H7 (cell line): ENCODE results near the gene FAM25C. TPM values are rescaled to one million over a fixed set of nuclear protein-coding genes. Genes with fewer than 3 reads are reported as not detected.
"Not testable (repeated sequence)": the region's sequence is repeated elsewhere in the genome, so short reads cannot be mapped to it uniquely, and the experiment has no call there.

Source experiments
- DNase-seq: peaks from one replicate; pipeline ENCODE4 v3.0.0; 2012
- H3K27me3 ChIP-seq: 2 replicates; pipeline ENCODE4 v1.6.0; 2011; ENCODE audit warnings: mild to moderate bottlenecking, low read length; ENCODE audit not compliant: control insufficient read depth, insufficient read depth
- H3K36me3 ChIP-seq: replicated peaks from 2 replicates; pipeline ENCODE4 v1.5.1; 2011; ENCODE audit warnings: low read length; ENCODE audit not compliant: control insufficient read depth, insufficient read depth
- H3K4me3 ChIP-seq: 2 replicates; pipeline ENCODE4 v1.5.1; 2011; ENCODE audit warnings: low read depth, mild to moderate bottlenecking, control low read depth, low read length, moderate library complexity; ENCODE audit not compliant: insufficient read depth
- total RNA-seq: library from RNA; depleted of rRNA; stranded (reverse); fragments of >200 nt; shearing (Covaris generic); gene quantifications from 2 replicates; pipeline ENCODE4 v1.2.3, GENCODE V29; 2014; rRNA removed

The FAM25C gene
- total RNA-seq = not detected in 2 replicates

DNA sequence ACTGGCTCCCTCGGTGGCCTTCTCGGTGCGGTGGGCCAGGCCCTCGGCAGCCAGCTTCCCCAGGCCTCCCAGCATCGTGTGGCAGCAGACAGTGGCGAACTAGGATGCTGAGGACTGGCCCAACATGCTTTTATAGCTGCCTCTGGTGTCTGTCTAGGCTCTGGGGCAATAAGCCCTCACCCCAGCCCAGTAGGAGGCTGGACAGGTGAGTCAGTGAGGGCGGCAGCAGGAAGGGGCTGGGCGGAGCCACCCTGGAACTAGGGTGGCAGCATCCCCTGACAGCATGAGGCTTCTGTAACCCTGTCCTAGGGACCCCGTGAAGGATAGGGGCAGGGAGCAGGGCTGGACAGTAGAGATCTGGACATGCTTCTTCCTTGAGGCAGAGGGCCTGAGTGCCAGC, at the start of gene FAM25C:
TSS of gene FAM25C (minus strand) at position 101 of the 400 bp plus-strand sequence. CDS start at position 75, 26 bp downstream.
- not testable (repeated sequence) for H3K36me3 ChIP-seq, DNase-seq, H3K27me3 ChIP-seq, H3K4me3 ChIP-seq

DNA sequence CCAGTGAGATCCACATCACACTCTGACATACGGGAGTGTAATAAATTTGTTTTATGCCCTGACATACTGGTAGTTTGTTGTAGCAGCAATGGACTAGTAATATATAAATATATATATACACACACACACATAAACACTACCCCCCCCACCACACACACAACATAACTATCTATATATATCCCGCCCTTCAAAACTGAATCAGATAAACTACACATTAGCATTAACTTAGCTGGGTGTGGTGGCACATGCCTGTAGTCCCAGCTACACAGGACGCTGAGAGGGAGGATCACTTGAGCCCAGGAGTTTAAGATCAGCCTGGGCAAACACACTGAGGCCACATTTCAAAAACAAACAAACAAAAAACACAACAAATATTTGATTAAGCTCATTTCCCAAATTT, 45.0 kb upstream of the FAM25C start:
- H3K4me3 ChIP-seq, H3K27me3 ChIP-seq, H3K36me3 ChIP-seq, DNase-seq: not testable (repeated sequence)

DNA sequence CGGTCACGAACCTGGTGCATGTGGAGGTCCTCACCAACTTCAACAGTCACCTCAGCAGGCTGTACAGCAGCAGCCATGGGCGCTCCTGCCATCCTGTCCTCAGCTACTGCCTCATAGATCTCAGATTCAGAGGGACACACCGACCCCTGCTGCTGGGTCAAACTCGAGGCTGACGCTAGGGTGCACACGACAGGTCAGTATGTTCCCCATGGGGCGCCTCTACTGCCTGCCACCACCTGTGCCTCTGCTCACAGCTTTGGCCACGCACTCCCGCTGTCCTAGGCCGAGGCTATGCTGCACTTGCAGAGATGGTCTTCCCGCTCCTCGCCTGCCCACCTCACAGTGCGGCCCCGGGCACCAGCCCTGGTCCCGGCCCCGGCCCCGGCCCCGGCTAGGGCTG, 31.8 kb upstream of the FAM25C start:
- H3K27me3 ChIP-seq, H3K4me3 ChIP-seq, DNase-seq, H3K36me3 ChIP-seq: not testable (repeated sequence)

DNA sequence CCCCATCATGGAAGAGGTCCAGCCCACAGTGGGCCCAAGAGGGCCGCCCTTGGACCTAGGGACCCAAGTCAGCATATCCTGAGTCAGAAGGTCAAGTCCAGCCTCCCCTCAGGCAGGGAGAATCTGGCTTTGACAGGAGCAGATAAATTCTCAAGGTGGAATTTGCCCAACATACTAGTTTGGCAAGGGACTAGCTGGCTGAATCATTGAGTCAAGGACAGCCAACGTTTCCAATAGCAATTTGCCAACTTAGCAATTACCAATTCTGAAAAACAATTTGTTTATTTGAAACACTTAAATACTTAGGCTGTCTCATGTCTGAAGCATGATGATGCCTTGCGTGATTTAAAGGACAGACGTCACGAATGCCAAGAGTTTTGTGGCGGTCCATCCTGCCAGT, 2.7 kb upstream of the FAM25C start:
- H3K27me3 ChIP-seq, H3K4me3 ChIP-seq, H3K36me3 ChIP-seq, DNase-seq: not testable (repeated sequence)

DNA sequence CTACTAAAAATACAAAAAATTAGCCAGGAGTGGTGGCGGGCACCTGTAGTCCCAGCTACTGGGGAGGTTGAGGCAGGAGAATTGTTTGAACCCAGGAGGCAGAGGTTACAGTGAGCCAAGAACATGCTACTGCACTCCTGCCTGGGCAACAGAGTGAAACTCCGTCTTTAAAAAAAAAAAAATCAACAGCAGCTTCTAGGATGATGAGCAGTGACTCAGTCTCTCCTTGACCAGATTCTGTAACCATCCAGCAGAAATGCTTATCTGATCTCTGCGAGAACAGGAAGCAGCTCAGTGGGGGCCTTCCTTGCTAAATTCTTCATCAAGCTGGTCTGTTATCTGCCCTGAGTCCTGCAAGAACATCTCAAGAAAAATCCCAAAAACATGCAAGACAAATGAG, 5.5 kb downstream of the FAM25C start:
- DNase-seq, H3K36me3 ChIP-seq, H3K27me3 ChIP-seq, H3K4me3 ChIP-seq: not testable (repeated sequence)

DNA sequence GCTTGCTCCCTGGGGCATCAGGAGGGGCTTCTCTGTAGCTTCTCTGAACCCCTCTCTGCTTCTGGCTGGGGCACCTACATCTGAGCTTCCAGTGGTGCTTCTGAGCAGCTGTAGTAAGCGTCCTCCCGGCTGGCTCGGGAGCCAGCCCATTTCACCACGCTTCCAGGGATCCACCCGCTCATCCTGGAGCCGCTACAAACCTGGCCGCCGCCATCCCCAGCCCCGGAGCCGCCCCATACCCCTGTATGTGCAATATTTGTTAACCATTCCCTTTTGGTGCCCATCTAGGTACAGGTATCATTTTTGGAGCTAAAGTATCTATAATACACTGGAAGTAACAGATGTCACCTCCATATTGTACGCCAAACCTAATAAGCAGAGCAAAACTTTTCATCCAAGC, 7.0 kb downstream of the FAM25C start:
- H3K4me3 ChIP-seq, H3K27me3 ChIP-seq, H3K36me3 ChIP-seq: not testable (repeated sequence)
- DNase-seq = peak; percentile 2

DNA sequence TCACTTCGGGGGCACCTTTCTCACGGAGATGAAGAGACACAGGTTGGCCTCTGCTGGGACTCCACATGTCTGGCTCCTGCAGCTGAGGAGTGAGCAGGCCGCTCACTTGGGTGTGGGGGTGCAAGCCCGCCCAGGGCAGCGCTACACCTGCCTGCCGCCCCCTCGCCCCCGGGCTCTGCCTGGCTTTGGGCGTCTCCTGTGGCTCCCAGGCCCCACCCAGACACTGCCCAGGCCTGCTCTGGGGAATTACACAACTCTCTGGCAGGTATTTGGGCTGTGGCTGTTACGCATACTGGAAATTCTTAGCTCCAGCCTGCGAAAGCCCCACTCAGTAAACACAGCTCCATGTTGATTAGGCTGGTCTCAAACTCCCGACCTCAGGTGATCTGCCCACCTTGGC, 7.9 kb downstream of the FAM25C start:
- not testable (repeated sequence) for H3K27me3 ChIP-seq, H3K36me3 ChIP-seq, DNase-seq, H3K4me3 ChIP-seq

DNA sequence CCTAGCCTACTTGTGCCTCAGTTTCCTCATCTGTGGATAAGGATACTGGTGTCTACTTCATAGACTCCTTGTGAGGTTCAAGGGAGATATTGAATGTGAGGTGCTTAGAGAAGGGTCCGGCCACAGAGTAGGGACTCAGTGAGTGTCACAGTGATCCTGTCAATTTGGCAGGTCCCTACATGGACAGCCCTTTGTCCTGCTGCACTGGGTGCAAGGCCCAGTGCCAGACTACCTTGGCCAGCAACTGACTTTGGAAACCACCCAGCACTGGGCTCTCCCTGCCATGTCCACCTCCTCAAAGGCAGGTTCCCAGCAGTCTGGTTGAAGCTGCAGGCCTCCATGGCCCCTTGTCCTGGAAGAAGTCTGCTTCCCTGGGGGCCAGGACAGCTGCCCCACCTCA, 9.5 kb downstream of the FAM25C start:
- not testable (repeated sequence) for H3K36me3 ChIP-seq, H3K4me3 ChIP-seq, DNase-seq, H3K27me3 ChIP-seq

DNA sequence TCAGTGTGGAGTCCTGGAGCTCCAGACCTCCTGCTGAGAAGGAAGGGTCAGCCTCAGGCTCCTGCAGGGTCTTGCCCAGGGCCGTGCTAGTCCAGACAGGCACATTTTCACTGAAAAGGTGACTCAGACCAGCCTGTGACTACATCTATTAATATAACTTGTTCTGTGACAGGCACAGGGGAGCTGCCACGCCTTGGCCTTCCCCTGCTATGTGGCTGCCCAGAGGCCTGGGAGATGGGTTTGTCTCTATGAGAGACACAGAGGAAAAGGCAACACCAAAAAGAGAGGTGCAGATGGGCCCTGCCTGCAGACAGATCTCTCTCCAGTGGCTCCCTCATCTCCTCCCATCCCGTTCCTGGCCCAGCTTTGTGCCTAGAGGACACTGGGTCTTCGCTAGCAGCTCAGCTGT, 10.0 kb downstream of the FAM25C start:
- not testable (repeated sequence) for H3K4me3 ChIP-seq, DNase-seq, H3K36me3 ChIP-seq, H3K27me3 ChIP-seq

DNA sequence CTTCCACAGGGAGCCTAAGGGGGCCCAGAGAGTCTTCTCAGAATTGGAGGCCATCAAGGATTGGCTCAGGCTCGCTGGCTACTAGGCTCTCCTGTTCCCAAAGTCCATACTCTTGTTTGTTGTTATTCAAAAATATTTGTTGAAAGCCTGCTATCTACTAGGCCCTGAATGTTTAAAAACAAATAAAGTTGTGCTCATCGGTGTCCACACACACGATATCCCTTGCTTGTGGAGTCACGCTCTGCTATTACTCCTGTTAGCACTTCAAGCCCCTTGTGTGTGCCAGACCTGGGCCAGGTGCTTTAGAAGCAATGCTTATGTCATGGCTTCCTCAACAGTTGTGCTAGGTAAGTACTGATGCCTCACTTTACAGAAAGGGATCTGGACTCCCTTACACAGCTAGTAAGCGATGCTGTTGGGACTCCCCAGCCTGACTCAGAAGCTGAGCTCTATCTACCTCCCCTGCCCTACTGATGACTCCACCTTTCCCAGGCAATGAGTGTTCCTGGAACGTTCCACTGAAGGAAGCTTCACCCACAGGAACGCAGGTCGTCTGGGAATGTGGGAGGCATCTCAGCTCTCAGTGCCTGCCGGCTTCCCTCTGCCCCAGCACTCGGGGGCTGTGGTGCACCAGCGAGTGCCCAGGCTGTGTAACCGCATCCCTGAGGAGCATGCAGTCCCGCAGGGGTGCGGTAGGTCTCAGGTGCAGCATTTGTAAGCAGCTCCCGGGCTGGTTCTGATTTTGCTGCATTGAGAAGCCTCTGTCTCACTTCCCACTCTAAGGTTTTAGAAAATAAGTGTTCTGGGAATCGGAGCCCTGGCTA, 10.7 kb downstream of the FAM25C start:
- H3K27me3 ChIP-seq, DNase-seq, H3K4me3 ChIP-seq, H3K36me3 ChIP-seq: not testable (repeated sequence)

DNA sequence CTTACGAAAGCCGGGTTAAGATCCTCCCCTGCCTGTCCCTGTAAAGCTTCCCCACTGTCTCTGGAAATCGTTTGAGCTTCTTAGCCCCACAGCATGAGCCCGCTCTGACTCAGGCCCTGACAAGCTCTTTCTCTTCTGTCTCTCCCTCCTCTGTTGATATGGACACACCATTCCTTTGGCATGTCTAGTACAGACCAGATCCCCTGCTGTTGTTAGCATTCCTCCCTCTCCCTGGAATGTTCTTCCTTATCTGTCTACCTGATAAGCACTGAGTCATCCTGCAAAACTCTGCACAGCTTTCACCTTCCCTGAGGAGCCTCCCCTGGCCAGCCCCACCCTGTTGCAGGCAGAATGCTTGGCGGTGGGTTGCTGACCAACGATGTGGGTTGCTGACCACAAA, 11.6 kb downstream of the FAM25C start:
- DNase-seq, H3K27me3 ChIP-seq, H3K36me3 ChIP-seq, H3K4me3 ChIP-seq: not testable (repeated sequence)

DNA sequence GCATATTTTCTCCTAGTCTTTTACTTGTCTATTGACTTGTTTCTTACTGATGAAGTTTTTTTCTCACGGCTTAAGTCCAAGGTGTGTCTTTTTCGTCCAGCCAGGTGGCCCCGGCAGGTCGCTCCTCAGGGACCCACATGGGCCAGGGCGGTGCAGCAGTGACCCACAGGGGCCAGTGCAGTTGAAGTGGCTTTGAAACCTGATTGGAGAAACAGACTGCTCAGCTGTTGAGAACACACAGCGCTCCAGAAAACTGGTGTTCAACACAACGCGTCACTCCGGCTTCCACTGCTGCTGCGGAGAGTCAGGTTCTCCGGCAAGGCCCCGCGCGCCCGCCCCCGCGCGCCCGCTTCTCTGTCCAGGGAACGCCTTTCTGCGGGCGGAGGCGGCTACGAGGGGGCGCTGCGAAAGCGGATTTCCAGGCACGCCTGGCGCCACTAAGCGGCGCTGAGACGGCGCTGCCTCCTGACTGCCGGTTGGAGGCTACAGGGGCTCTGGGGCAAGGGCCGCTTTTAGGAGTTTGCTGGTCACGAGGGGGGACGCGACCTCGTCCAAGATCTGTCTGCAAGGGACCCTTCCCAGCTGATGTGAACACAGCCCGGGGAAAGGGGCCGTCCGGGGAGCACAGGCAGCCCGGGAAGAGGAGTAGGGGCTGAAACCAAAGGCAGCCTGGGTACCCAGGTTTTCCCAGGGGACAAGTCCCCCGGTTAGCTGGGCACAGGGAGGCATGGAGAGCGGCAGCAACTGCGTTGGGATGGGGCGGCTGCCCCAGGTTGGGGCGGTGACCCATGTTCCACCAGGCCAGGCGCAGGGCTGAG, 13.0 kb downstream of the FAM25C start:
- H3K4me3 ChIP-seq, H3K36me3 ChIP-seq, DNase-seq, H3K27me3 ChIP-seq: not testable (repeated sequence)

DNA sequence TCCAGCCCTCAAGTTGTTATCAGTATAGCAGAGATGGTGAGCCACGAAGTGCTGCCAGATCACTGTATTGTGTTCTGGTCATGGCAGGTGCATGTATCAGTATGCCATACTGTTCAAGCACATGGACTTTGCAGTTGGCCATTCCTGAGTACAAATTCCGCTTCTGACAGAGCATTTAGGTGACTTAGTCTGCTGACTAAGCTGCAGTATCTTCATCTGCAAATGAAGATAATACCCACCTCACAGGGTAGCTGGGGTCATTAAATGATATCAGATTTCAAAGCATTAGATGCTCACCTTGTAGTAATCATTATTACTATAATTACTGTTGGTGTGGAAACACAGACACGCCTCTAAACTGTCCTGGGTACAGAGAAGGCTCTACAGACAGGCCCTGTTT, 24.2 kb downstream of the FAM25C start:
- not testable (repeated sequence) for H3K4me3 ChIP-seq, DNase-seq, H3K27me3 ChIP-seq, H3K36me3 ChIP-seq

DNA sequence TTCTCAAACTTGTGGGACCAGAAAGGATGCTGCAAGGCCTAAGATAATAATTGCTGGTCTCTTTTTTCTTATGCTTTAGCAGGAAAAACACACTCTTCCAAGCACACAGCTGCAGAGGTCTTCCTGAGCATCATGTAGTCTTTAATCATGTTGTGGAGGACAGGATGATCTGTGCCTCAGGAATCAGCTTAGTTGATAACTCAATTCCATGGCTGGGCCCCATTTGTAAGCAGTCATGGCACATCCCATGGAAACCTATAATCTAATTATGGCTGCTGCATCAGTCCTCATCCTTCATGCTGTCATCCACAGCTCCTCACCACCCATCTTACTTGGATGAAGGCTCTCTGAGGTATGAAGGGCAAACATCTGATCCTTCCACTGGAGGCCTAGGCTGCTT, 26.5 kb downstream of the FAM25C start:
- H3K27me3 ChIP-seq, DNase-seq, H3K36me3 ChIP-seq, H3K4me3 ChIP-seq: not testable (repeated sequence)

DNA sequence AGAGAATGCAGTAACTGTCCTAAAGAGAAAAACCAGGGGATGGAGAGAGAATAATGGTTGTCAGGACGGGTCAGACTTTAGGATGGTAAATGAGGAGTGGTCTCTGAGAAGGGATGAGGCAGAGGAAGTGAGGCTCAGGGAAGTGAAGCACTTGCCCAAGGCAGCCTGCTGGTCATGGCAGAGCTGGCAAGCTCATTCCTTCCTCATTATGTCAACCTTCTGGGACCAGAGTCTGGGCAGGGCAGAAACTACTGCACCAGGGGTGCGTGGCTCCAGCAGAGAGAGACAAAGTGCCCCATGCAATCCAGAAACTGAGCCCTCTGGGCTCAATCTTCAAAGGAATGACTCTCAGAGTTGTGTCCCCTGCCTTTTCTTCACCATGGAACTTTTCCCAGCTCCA, 27.5 kb downstream of the FAM25C start:
- not testable (repeated sequence) for H3K36me3 ChIP-seq, H3K4me3 ChIP-seq, DNase-seq, H3K27me3 ChIP-seq
